ENCODE measurements around the gene DYRK2.

DNA sequence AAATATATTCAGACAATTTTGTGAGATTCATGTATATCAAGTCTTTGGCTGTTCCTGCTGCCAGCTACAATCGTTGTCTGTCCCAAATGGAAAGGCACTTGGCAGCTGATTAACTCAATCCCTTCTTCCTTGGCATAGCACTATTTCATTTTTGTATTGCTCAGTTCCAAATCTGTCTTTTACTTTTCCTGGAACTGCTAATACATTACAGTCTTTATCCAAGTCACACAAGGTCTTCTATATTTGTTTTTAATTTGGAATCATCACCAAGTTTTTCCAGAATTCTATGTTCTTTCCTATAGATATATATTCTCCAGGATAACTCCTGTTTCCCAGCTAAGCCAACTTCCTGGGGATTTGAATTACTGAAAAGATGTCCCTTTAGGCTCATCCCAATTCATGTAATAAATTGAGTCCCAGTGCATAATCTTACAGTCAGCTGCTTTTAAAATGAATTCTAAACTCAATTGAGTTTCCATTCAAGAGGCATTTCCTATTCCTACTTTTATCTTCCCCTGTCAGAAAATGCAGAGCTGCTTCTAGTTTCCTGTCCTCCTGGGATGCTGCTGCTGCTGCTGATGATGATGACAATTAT is 45.9 kb downstream of the DYRK2 start:
- TF ChIP-seq, protein P1, sequence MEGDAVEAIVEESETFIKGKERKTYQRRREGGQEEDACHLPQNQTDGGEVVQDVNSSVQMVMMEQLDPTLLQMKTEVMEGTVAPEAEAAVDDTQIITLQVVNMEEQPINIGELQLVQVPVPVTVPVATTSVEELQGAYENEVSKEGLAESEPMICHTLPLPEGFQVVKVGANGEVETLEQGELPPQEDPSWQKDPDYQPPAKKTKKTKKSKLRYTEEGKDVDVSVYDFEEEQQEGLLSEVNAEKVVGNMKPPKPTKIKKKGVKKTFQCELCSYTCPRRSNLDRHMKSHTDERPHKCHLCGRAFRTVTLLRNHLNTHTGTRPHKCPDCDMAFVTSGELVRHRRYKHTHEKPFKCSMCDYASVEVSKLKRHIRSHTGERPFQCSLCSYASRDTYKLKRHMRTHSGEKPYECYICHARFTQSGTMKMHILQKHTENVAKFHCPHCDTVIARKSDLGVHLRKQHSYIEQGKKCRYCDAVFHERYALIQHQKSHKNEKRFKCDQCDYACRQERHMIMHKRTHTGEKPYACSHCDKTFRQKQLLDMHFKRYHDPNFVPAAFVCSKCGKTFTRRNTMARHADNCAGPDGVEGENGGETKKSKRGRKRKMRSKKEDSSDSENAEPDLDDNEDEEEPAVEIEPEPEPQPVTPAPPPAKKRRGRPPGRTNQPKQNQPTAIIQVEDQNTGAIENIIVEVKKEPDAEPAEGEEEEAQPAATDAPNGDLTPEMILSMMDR (IDR thresholded peaks at IDR 0.05; ENCODE audit: low read depth, low read length), result no peak
- TF ChIP-seq, protein P2, sequence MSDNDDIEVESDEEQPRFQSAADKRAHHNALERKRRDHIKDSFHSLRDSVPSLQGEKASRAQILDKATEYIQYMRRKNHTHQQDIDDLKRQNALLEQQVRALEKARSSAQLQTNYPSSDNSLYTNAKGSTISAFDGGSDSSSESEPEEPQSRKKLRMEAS (IDR thresholded peaks at IDR 0.05; ENCODE audit: low read depth, low read length), result no peak
- TF ChIP-seq POLR2A (IDR thresholded peaks at IDR 0.05; ENCODE audit: extremely low read depth, insufficient read length), result no peak
- TF ChIP-seq MYC (IDR thresholded peaks at IDR 0.05; ENCODE audit: low read depth, low read length), result no peak
